Aorta (tissue), 5 donors: Measurements from ENCODE around the gene AKAP6. TPM values are rescaled to one million over a fixed set of nuclear protein-coding genes. Genes with fewer than 3 reads are reported as not detected.
"Not testable (repeated sequence)": the region's sequence is repeated elsewhere in the genome, so short reads cannot be mapped to it uniquely, and the experiment has no call there.

Experiments
- ATAC-seq: fragments of 200-7000 bp; cut with Tn5 transposase; one replicate; pipeline ENCODE4 v1.9.1; 2022; ENCODE audit warnings: moderate library complexity; ENCODE audit not compliant: low FRiP score
- DNase-seq, 2 donors: peaks; one replicate each; pipeline ENCODE4 v3.0.0-alpha.2; 2020
- H3K27ac ChIP-seq, 2 donors: one replicate each; pipeline ENCODE4 v1.5.1; 2013; ENCODE audit warnings: low read length in 2 of 2, mild to moderate bottlenecking in 2 of 2, moderate library complexity in 2 of 2, control low read depth in 1 of 2, inconsistent platforms in 1 of 2, low read depth in 1 of 2
- H3K27me3 ChIP-seq, 2 donors: one replicate each; pipeline ENCODE4 v1.6.1; 2013; ENCODE audit warnings: control low read depth in 1 of 2, low read length in 1 of 2, mild to moderate bottlenecking in 1 of 2, moderate library complexity in 1 of 2; ENCODE audit not compliant: insufficient read depth in 2 of 2, control insufficient read depth in 1 of 2
- H3K36me3 ChIP-seq, 2 donors: one replicate each; pipeline ENCODE4 v1.6.1; 2013; ENCODE audit warnings: control low read depth in 1 of 2, low read length in 1 of 2, mild to moderate bottlenecking in 1 of 2; ENCODE audit not compliant: insufficient read depth in 2 of 2, control insufficient read depth in 1 of 2
- H3K4me1 ChIP-seq, 2 donors: one replicate each; pipeline ENCODE4 v1.6.1; 2013; ENCODE audit warnings: low read length in 2 of 2, control low read depth in 1 of 2, mild to moderate bottlenecking in 1 of 2, moderate library complexity in 1 of 2; ENCODE audit not compliant: insufficient read depth in 2 of 2, control insufficient read depth in 1 of 2
- H3K4me3 ChIP-seq, 2 donors: one replicate each; pipeline ENCODE4 v1.5.1; 2013; ENCODE audit warnings: low read length in 2 of 2, control low read depth in 1 of 2, mild to moderate bottlenecking in 1 of 2
- H3K9me3 ChIP-seq: one replicate; pipeline ENCODE4 v1.6.1; 2013; ENCODE audit warnings: mild to moderate bottlenecking, low read length; ENCODE audit not compliant: control insufficient read depth
- WGBS, 2 donors: extraction: QIAGEN DNeasy Blood & Tissue Kit; methylation state at CpG; one replicate each; pipeline ENCODE4 v1.1.7; 2013; 5-methylcytosine and 5-hydroxymethylcytosine counted together
- intact Hi-C, 2 donors: fragments of 100-400 bp; cut with DNase I; formaldehyde crosslinking; loops; one replicate each; pipeline versions ENCODE4 v1.14.2 to v1.15.0; 2022
- polyA plus RNA-seq, 2 donors: library from polyadenylated mRNA; stranded (reverse); fragments of 200-250 nt; gene quantifications; one replicate each; pipeline ENCODE4 v1.2.3, GENCODE V29; 2013
- total RNA-seq, 2 donors: library from RNA; stranded (reverse); fragmentation: NEBNext Ultra II Directional; extraction: Animal tissue kit (Norgen Biotek cat#: 25700); gene quantifications; one replicate each; pipeline ENCODE4 v1.2.1, GENCODE V29; 2021
- donor health status: healthy with polysubstance abuse.
- donor health status: Bipolar disorder and iron deficiency.
- donor health status: DM: no; HTN: no; CAD: no.
- donor health status: DM: no; HTN: no; CAD: no.
- donor health status: DM: yes; HTN: yes; CAD: no.

AKAP6 gene
- total and polyA plus RNA-seq, 4 donors: 7.4 to 211 (median 46.6) TPM

GRCh38 chr14:32447371-32447770 lies 118.3 kb downstream of the AKAP6 start:
- H3K27ac ChIP-seq: no peak overlapping the region
- intact Hi-C loops: no loop called here
- no peak overlapping the region for H3K4me3 ChIP-seq
- no peaks in the 10 kb centered on the region for H3K9me3 ChIP-seq
- WGBS, 2 donors: 30 to 33% methylated on average over 3 of the region's 3 CpGs
- no peaks in the 10 kb centered on the region for H3K27me3 ChIP-seq
- H3K4me1 ChIP-seq: peaks cover 4 to 8% of the 10 kb centered on the region in 2 donors
- no peaks in the 10 kb centered on the region for H3K36me3 ChIP-seq
- ATAC-seq (no peak), DNase-seq (no peak)

- no peaks in the 10 kb centered on the region for H3K36me3 ChIP-seq
- ATAC-seq (no peak), DNase-seq (no peak)
- no peaks in the 10 kb centered on the region for H3K27me3 ChIP-seq
- peaks cover 3 to 5% of the 10 kb centered on the region in 2 donors for H3K4me1 ChIP-seq
- intact Hi-C loops: no loop called here
- no peak overlapping the region for H3K4me3 ChIP-seq
- no peaks in the 10 kb centered on the region for H3K9me3 ChIP-seq
- WGBS, 2 donors: 38 to 42% methylated on average over 1 of the region's 1 CpG
- H3K27ac ChIP-seq: no peak overlapping the region
Observed at GRCh38 chr14:32449648-32450047, 120.5 kb downstream of the AKAP6 start.

DNA sequence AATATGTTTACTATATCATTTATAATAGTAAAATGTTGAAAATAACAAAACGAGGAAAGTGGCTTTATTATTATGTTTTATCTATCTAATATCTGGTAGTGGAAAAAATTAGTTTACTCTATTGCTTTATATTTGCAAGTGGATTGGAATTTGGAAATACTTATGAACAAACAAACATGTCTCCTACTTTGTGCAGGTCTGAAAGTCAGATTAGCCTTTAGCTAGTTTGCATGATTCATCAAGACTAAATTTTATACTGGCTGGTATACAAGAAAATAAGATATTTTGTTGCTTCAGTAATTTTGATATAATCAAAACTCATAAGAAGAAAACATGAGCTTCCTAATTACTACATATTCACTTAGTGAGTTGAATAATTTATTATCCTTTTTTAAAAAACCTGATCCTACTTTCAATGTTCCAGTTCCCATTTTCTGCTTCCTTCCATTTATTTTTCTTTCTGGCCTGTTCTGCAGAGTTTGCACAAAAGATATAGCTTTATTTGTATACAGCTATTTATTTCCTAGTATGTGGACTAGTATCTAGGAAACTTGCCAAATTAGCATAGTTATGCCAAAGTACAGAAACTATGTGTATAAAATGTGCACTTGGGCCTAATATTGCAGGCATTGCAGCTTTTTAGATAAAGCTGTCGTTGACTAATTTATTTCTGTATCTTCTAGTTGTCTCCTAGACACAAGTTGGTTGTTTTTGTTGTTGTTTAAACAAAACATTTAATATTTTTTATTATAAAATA lies 122.0 kb downstream of the AKAP6 start:
- H3K36me3 ChIP-seq: no peaks in the 10 kb centered on the region
- H3K9me3 ChIP-seq: no peaks in the 10 kb centered on the region
- WGBS, 2 donors: 62 to 63% methylated on average over 2 of the region's 2 CpGs
- no peaks in the 10 kb centered on the region for H3K27me3 ChIP-seq
- H3K27ac ChIP-seq: no peak overlapping the region
- intact Hi-C loops: no loop called here
- DNase-seq (no peak), ATAC-seq (no peak)
- peaks cover 3 to 5% of the 10 kb centered on the region in 2 donors for H3K4me1 ChIP-seq
- H3K4me3 ChIP-seq: no peak overlapping the region

GRCh38 chr14:32453857-32454810 lies 125.0 kb downstream of the AKAP6 start:
- no peaks in the 10 kb centered on the region for H3K9me3 ChIP-seq
- ATAC-seq (no peak), DNase-seq (no peak)
- no peak overlapping the region for H3K27ac ChIP-seq
- peaks cover 3 to 5% of the 10 kb centered on the region in 2 donors for H3K4me1 ChIP-seq
- intact Hi-C loops: no loop called here
- H3K36me3 ChIP-seq: no peaks in the 10 kb centered on the region
- no peak overlapping the region for H3K4me3 ChIP-seq
- WGBS, 2 donors: 60 to 62% methylated on average over 9 of the region's 9 CpGs
- H3K27me3 ChIP-seq: no peaks in the 10 kb centered on the region

- 45 to 54% methylated on average over 5 of the region's 5 CpGs for WGBS, 2 donors
- intact Hi-C loops: no loop called here
- no peak overlapping the region for H3K27ac ChIP-seq
- H3K4me1 ChIP-seq: peaks cover 0 to 1% of the 10 kb centered on the region in 2 donors
- DNase-seq: no peak
- ATAC-seq: no peak
- no peak overlapping the region for H3K4me3 ChIP-seq
- peaks cover 0 to 2% of the 10 kb centered on the region in 2 donors for H3K36me3 ChIP-seq
- H3K9me3 ChIP-seq: no peaks in the 10 kb centered on the region
- no peaks in the 10 kb centered on the region for H3K27me3 ChIP-seq
Observed at GRCh38 chr14:32457213-32457920, 128.3 kb downstream of the AKAP6 start.

DNA sequence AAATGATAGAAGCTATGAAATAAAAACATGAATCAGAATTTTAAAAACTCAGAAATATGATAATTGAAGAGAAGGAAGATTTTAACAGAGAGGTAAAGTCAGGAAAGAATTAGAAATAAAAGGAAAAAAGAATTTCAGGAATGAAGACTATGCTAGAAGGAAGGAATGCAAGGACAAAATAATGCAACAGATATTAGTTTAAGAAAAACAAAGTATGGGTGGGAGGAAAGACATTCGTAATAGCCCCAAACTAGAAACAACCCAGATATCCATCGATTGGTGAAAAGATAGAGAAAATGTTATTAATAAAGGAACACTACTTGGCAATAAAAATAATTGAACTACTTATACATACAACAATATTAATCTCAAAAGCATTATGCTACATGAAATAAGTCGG lies 129.6 kb downstream of the AKAP6 start:
- no peaks in the 10 kb centered on the region for H3K27me3 ChIP-seq
- no peaks in the 10 kb centered on the region for H3K9me3 ChIP-seq
- ATAC-seq (no peak), DNase-seq (no peak)
- H3K27ac ChIP-seq: no peak overlapping the region
- intact Hi-C loops: no loop called here
- WGBS, 2 donors: 47 to 53% methylated on average over 3 of the region's 3 CpGs
- no peak overlapping the region for H3K4me3 ChIP-seq
- peaks cover 0 to 1% of the 10 kb centered on the region in 2 donors for H3K4me1 ChIP-seq
- peaks cover 0 to 2% of the 10 kb centered on the region in 2 donors for H3K36me3 ChIP-seq

DNA sequence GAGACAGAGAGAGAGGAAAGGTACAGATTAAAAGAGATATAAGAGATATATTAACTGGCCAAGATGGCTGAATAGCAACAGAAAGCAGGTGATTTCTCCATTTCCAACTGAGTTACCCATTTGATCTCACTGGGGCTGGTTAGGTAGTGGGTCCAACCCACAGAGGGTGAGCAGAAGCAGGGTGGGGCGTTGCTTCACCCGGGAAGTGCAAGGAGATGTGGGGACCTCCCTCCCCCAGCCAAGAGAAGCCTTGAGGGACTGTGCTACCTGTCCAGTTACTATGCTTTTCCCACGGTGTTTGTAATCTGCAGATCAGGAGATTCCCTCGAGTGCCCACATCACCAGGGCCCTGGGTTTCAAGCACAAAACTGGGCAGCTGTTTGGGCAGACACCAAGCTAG lies 131.2 kb downstream of the AKAP6 start:
- no peak for DNase-seq
- no peaks in the 10 kb centered on the region for H3K4me1 ChIP-seq
- no peaks in the 10 kb centered on the region for H3K9me3 ChIP-seq
- no peak for ATAC-seq
- H3K27ac ChIP-seq: no peak overlapping the region
- H3K36me3 ChIP-seq: peaks cover 0 to 2% of the 10 kb centered on the region in 2 donors
- WGBS, 2 donors: 84 to 92% methylated on average over 4 of the region's 4 CpGs
- no peaks in the 10 kb centered on the region for H3K27me3 ChIP-seq
- no peak overlapping the region for H3K4me3 ChIP-seq
- intact Hi-C loops: no loop called here

DNA sequence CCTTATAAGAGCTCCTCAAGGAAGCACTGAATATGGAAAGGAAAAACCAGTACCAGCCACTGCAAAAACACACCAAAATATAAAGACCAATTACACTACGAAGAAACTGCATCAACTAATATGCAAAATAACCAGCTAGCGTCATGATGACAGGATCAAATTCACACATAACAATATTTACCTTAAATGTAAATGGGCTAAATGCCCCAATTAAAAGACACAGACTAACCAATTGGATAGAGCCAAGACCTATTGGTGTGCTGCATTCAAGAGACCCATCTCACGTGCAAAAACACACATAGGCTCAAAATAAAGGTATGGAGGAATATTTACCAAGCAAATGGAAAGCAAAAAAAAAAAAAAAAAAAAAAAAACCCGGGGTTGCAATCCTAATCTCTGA lies 133.5 kb downstream of the AKAP6 start:
- 79 to 94% methylated on average over 3 to 4 of the region's 4 CpGs for WGBS, 2 donors
- H3K27ac ChIP-seq, H3K4me3 ChIP-seq, H3K4me1 ChIP-seq, intact Hi-C loops, H3K27me3 ChIP-seq, H3K9me3 ChIP-seq, H3K36me3 ChIP-seq, ATAC-seq, DNase-seq: not testable (repeated sequence)
